Ishikawa (cell line): Measurements from ENCODE around the gene TRPC4AP.

Experiments
- RAD21 ChIP-seq: IDR thresholded peaks from 2 replicates; pipeline ENCODE4 v1.6.1; 2012; ENCODE audit warnings: low read depth
- REST ChIP-seq: IDR thresholded peaks from 2 replicates; pipeline ENCODE4 v1.6.1; 2012; ENCODE audit warnings: low read depth, mild to moderate bottlenecking
- TAF1 ChIP-seq: IDR thresholded peaks from 2 replicates; pipeline ENCODE4 v1.6.1; 2012; ENCODE audit warnings: low read depth, mild to moderate bottlenecking
- ZBTB7A ChIP-seq: IDR thresholded peaks from 2 replicates; pipeline ENCODE4 v1.6.1; 2012; ENCODE audit warnings: low read depth
- TF ChIP-seq, protein P1 (sequence below): IDR thresholded peaks from 2 replicates; pipeline ENCODE4 v1.6.1; 2012

- TF ChIP-seq, protein P1, sequence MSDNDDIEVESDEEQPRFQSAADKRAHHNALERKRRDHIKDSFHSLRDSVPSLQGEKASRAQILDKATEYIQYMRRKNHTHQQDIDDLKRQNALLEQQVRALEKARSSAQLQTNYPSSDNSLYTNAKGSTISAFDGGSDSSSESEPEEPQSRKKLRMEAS, result no peak
- no peak for TF ChIP-seq RAD21
- TF ChIP-seq TAF1, result no peak
- no peak for TF ChIP-seq REST
- TF ChIP-seq ZBTB7A, result no peak
These were observed 12.9 kb downstream of the TRPC4AP start for GRCh38 chr20:35079472-35080347.
